DND-41 (cell line): ENCODE results near the gene AP4M1.

ENCODE experiments used
- CTCF ChIP-seq: IDR thresholded peaks from 2 replicates; pipeline ENCODE4 v1.5.1; 2012; ENCODE audit warnings: borderline replicate concordance, low read length, moderate library complexity, mild to moderate bottlenecking; ENCODE audit not compliant: poor library complexity, severe bottlenecking; ENCODE audit errors: extremely low read depth
- EZH2 ChIP-seq: IDR thresholded peaks from 3 replicates; pipeline ENCODE4 v1.6.1; 2012; ENCODE audit warnings: borderline replicate concordance, low read depth, mild to moderate bottlenecking, moderate library complexity, low read length, inconsistent platforms; ENCODE audit not compliant: severe bottlenecking

DNA sequence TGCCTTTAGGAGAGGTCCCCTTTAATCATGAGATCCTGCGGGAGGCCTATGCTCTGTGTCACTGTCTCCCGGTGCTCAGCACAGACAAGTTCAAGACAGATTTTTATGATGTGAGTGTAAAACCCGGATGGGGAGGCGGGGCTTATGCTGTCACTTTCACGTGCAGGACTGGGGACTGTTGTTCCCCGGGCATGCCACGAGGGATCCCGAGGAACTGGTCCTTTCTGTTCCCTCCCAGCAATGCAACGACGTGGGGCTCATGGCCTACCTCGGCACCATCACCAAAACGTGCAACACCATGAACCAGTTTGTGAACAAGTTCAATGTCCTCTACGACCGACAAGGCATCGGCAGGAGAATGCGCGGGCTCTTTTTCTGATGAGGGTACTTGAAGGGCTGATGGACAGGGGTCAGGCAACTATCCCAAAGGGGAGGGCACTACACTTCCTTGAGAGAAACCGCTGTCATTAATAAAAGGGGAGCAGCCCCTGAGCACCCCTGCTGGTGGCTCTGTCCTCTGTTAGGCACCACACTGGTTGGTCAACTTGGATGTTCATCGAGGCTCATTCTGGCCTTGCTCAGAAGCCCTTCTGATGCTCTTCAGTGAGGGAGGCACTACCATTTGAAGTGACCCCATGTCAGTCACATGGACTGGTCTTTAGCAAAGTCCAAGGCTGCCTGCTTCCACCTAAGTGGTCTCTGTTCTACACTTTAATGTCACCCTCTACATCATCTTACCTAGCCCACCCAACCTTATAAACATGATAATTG is 9.8 kb upstream of the AP4M1 start:
- TF ChIP-seq CTCF (peak; percentile 31), EZH2 (no peak)
